Esophagus squamous epithelium (tissue), 5 donors: ENCODE results near the gene ZNF71. TPM values are rescaled to one million over a fixed set of nuclear protein-coding genes. Genes with fewer than 3 reads are reported as not detected.

Source experiments
- DNase-seq: peaks from one replicate; lab custom pipeline; 2025; lab: John Stamatoyannopoulos, UW
- H3K27ac ChIP-seq, 4 donors: fragments of 200-600 bp; sonication (generic); one replicate each; pipeline ENCODE4 v1.5.1; 2016 to 2019; ENCODE audit warnings: mild to moderate bottlenecking in 1 of 4
- H3K27me3 ChIP-seq, 4 donors: fragments of 200-600 bp; sonication (generic); 1 replicate in 3 of 4; 2 replicates in 1 of 4; pipeline versions ENCODE4 v1.5.1 to v1.6.0; 2017 to 2021; ENCODE audit warnings: antibody characterized with exemption in 1 of 4
- H3K36me3 ChIP-seq, 3 donors: fragments of 200-600 bp; sonication (generic); one replicate each; pipeline ENCODE4 v1.5.1; 2016 to 2019
- H3K4me1 ChIP-seq, 3 donors: fragments of 200-600 bp; sonication (generic); one replicate each; pipeline ENCODE4 v1.5.1; 2017 to 2019
- H3K4me3 ChIP-seq, 4 donors: fragments of 200-600 bp; sonication (generic); 1 replicate in 3 of 4; 2 replicates in 1 of 4; pipeline ENCODE4 v1.5.1; 2016 to 2019; ENCODE audit warnings: mild to moderate bottlenecking in 2 of 4, moderate library complexity in 1 of 4
- H3K9me3 ChIP-seq, 3 donors: fragments of 200-600 bp; sonication (generic); one replicate each; pipeline ENCODE4 v1.5.1; 2016 to 2019
- CTCF ChIP-seq, 6 experiments: fragments of 450-650 bp in 4 of 6; fragments of 200-600 bp in 2 of 6; sonication (generic) in 2 of 6; IDR thresholded peaks; one replicate each; pipeline ENCODE4 v1.5.1; 2016 to 2019; ENCODE audit warnings: antibody characterized with exemption in 6 of 6, mild to moderate bottlenecking in 4 of 6, moderate library complexity in 4 of 6
- POLR2A ChIP-seq, 4 donors: fragments of 450-650 bp; IDR thresholded peaks; one replicate each; pipeline ENCODE4 v1.6.1; 2017; ENCODE audit warnings: antibody characterized with exemption in 4 of 4, mild to moderate bottlenecking in 4 of 4, moderate library complexity in 3 of 4
- WGBS, 2 donors: methylation state at CpG; one replicate each; pipeline ENCODE4 v1.1.5; 2018; 5-methylcytosine and 5-hydroxymethylcytosine counted together
- intact Hi-C: fragments of 100-400 bp; cut with DNase I; formaldehyde crosslinking; loops from one replicate; pipeline ENCODE4 v1.15.0; 2022
- total RNA-seq, 4 donors: library from RNA; depleted of rRNA; stranded (reverse); fragments of >200 nt; gene quantifications; one replicate each; pipeline ENCODE4 v1.1.0, GENCODE V29; 2016
- donor health status: DM: yes; HTN: yes; CAD: no.

Gene ZNF71
- 1 to 10 TPM; 3.0 to 8.4 (median 3.4) TPM for total RNA-seq

- TF ChIP-seq POLR2A (IDR thresholded peaks at IDR 0.05), result peak in 1 of 4 donors; percentile 13
- TF ChIP-seq CTCF (IDR thresholded peaks at IDR 0.05), result peak in 1 of 6 experiments; percentile 37
- Histone ChIP-seq H3K9me3 (peaks cover 0 to 33% (median 0%) of the 10 kb centered on the region in 3 donors), H3K27ac (peak within 1 kb of the TSS; percentile 79 to 88 (median 84)), H3K27me3 (no peaks in the 10 kb centered on the region), H3K4me1 (peaks cover 0 to 21% (median 9%) of the 10 kb centered on the region in 3 donors), H3K4me3 (peak within 1 kb of the TSS; percentile 80 to 100 (median 90)), H3K36me3 (peaks cover 0 to 22% (median 0%) of the 10 kb centered on the region in 3 donors)
- DNase-seq, result peak; percentile 41
- 1 to 3% methylated on average over 15 to 19 of the region's 52 CpGs for WGBS, 2 donors
- intact Hi-C loops, result no loop called here
These were observed at the start of gene ZNF71 for GRCh38 chr19:56594783-56595547. TSS of gene ZNF71 (plus strand) at chr19:56595302. CDS start at chr19:56601559, 6,257 bp downstream.

GRCh38 chr19:56547535-56547934 is 47.6 kb upstream of the ZNF71 start:
- no peak overlapping the region for H3K4me3 ChIP-seq
- no peak overlapping the region for H3K27ac ChIP-seq
- H3K4me1 ChIP-seq, result no peaks in the 10 kb centered on the region
- TF ChIP-seq POLR2A (IDR thresholded peaks at IDR 0.05) (no peak), CTCF (IDR thresholded peaks at IDR 0.05) (no peak)
- peaks cover 0 to 94% (median 55%) of the 10 kb centered on the region in 3 donors for H3K9me3 ChIP-seq
- intact Hi-C loops, result no loop called here
- 55 to 76% methylated on average over 5 to 6 of the region's 6 CpGs for WGBS, 2 donors
- peaks cover 0 to 96% (median 17%) of the 10 kb centered on the region in 3 donors for H3K36me3 ChIP-seq
- DNase-seq, result no peak
- H3K27me3 ChIP-seq, result no peaks in the 10 kb centered on the region

- 76 to 77% methylated on average over 6 of the region's 6 CpGs for WGBS, 2 donors
- peaks cover 0 to 60% (median 12%) of the 10 kb centered on the region in 3 donors for H3K36me3 ChIP-seq
- H3K4me3 ChIP-seq, result peak overlapping the region in 1 of 4 donors; percentile 19
These were observed 40.7 kb upstream of the ZNF71 start for GRCh38 chr19:56554272-56554869.

GRCh38 chr19:56562766-56563165 is 32.3 kb upstream of the ZNF71 start:
- Histone ChIP-seq H3K4me3 (no peak overlapping the region), H3K36me3 (peaks cover 0 to 14% (median 0%) of the 10 kb centered on the region in 3 donors), H3K27me3 (no peaks in the 10 kb centered on the region), H3K9me3 (peaks cover 7 to 86% (median 73%) of the 10 kb centered on the region in 3 donors), H3K27ac (no peak overlapping the region), H3K4me1 (peaks cover 1 to 10% (median 2%) of the 10 kb centered on the region in 3 donors)
- DNase-seq, result no peak
- intact Hi-C loops, result no loop called here
- 86 to 100% methylated on average over 2 of the region's 2 CpGs for WGBS, 2 donors
- TF ChIP-seq POLR2A (IDR thresholded peaks at IDR 0.05) (no peak), CTCF (IDR thresholded peaks at IDR 0.05) (no peak)

More at GRCh38 chr19:56554272-56554869, 40.7 kb upstream of the ZNF71 start:
- no peak for TF ChIP-seq CTCF (IDR thresholded peaks at IDR 0.05)
- TF ChIP-seq POLR2A (IDR thresholded peaks at IDR 0.05), result no peak
- Histone ChIP-seq H3K4me1 (no peaks in the 10 kb centered on the region), H3K27ac (no peak overlapping the region), H3K9me3 (peaks cover 0 to 100% (median 86%) of the 10 kb centered on the region in 3 donors), H3K27me3 (no peaks in the 10 kb centered on the region)
- DNase-seq, result no peak
- intact Hi-C loops, result no loop called here

GRCh38 chr19:56566904-56567273 is 28.2 kb upstream of the ZNF71 start:
- Histone ChIP-seq H3K27me3 (no peaks in the 10 kb centered on the region), H3K9me3 (peaks cover 7 to 86% (median 61%) of the 10 kb centered on the region in 3 donors), H3K4me3 (peak overlapping the region; percentile 75 to 96 (median 94)), H3K27ac (peak overlapping the region; percentile 77 to 92 (median 88)), H3K4me1 (peaks cover 7 to 21% (median 8%) of the 10 kb centered on the region in 3 donors), H3K36me3 (peaks cover 0 to 50% (median 9%) of the 10 kb centered on the region in 3 donors)
- 0 to 17% methylated on average over 7 of the region's 23 CpGs for WGBS, 2 donors
- intact Hi-C loops, result no loop called here
- DNase-seq, result no peak
- no peak for TF ChIP-seq CTCF (IDR thresholded peaks at IDR 0.05)
- no peak for TF ChIP-seq POLR2A (IDR thresholded peaks at IDR 0.05)
